ENCODE data around the gene EPB41.

The EPB41 gene

GRCh38 chr1:28891256-28891655, 23.1 kb upstream of the EPB41 start:
- DNase-seq: no peak

GRCh38 chr1:28893403-28894102, 20.8 kb upstream of the EPB41 start:
- DNase-seq: no peak

- DNase-seq: no peak
These were observed 19.6 kb upstream of the EPB41 start for GRCh38 chr1:28894785-28895184.

- no peak for DNase-seq
These were observed 18.3 kb upstream of the EPB41 start for GRCh38 chr1:28895896-28896608.

- no peak for DNase-seq
These were observed 17.8 kb upstream of the EPB41 start for GRCh38 chr1:28896609-28896986.

- DNase-seq: no peak
These were observed 16.6 kb upstream of the EPB41 start for GRCh38 chr1:28897789-28898188.

GRCh38 chr1:28898405-28898881, 15.9 kb upstream of the EPB41 start:
- DNase-seq: no peak

- DNase-seq: no peak
These were observed 15.1 kb upstream of the EPB41 start for GRCh38 chr1:28899267-28899666.

- DNase-seq: no peak
These were observed 13.8 kb upstream of the EPB41 start for GRCh38 chr1:28900562-28900961.

GRCh38 chr1:28902738-28903137, 11.6 kb upstream of the EPB41 start:
- DNase-seq: no peak

GRCh38 chr1:28905921-28906666, 8.3 kb upstream of the EPB41 start:
- DNase-seq: no peak

GRCh38 chr1:28909198-28909597, 5.2 kb upstream of the EPB41 start:
- no peak for DNase-seq

GRCh38 chr1:28910379-28911115, 3.8 kb upstream of the EPB41 start:
- no peak for DNase-seq

- no peak for DNase-seq
These were observed 562 bp upstream of the EPB41 start for GRCh38 chr1:28913786-28914227.

GRCh38 chr1:28915031-28915895, 894 bp downstream of the EPB41 start:
- no peak for DNase-seq

- DNase-seq: no peak
These were observed 3.4 kb downstream of the EPB41 start for GRCh38 chr1:28917757-28918118.

GRCh38 chr1:28921286-28921869, 7.0 kb downstream of the EPB41 start:
- DNase-seq: no peak

- DNase-seq: no peak
These were observed 11.1 kb downstream of the EPB41 start for GRCh38 chr1:28925350-28925891.

- DNase-seq: no peak
These were observed 12.4 kb downstream of the EPB41 start for GRCh38 chr1:28926629-28927265.

- no peak for DNase-seq
These were observed 12.9 kb downstream of the EPB41 start for GRCh38 chr1:28927266-28927647.
